ENCODE results near the gene ETFDH. TPM values are rescaled to one million over a fixed set of nuclear protein-coding genes. Genes with fewer than 3 reads are reported as not detected.

The ETFDH gene
- polyA plus RNA-seq, 1 donor from 2014 or later: 45.1 TPM

GRCh38 chr4:158669310-158669709 is 2.8 kb upstream of the ETFDH start:
- no peak overlapping the region for H3K4me2 ChIP-seq (ENCODE audit: low read length)
- no peaks in the 10 kb centered on the region for H3F3A ChIP-seq (ENCODE audit: insufficient read depth, low read length, poor library complexity, severe bottlenecking)
- peaks cover 43% of the 10 kb centered on the region for H3K79me2 ChIP-seq (replicated peaks; ENCODE audit: insufficient read depth, low read length)
- no peak overlapping the region for H3K27ac ChIP-seq (ENCODE audit: low read length)
- TF ChIP-seq EP300 (conservative IDR thresholded peaks at IDR 0.05; ENCODE audit: poor library complexity, severe bottlenecking): no peak
- no peak for TF ChIP-seq POLR2AphosphoS5 (IDR thresholded peaks at IDR 0.05)
- TF ChIP-seq SMC3 (conservative IDR thresholded peaks at IDR 0.05; ENCODE audit: poor library complexity): no peak
- TF ChIP-seq REST (IDR thresholded peaks at IDR 0.05; ENCODE audit: borderline replicate concordance): no peak
- H3K9ac ChIP-seq (ENCODE audit: low read length): no peak overlapping the region
- peak overlapping the region; percentile 20 for H3K4me3 ChIP-seq (ENCODE audit: low read length)
- no peaks in the 10 kb centered on the region for H3K36me3 ChIP-seq (ENCODE audit: insufficient read depth, low read length)
- H3K9me3 ChIP-seq (ENCODE audit: low read length): no peaks in the 10 kb centered on the region
- no peaks in the 10 kb centered on the region for H3K27me3 ChIP-seq (ENCODE audit: insufficient read depth, low read depth, low read length)
- no peaks in the 10 kb centered on the region for H4K20me1 ChIP-seq (ENCODE audit: insufficient read depth)
- no peaks in the 10 kb centered on the region for H3K9me2 ChIP-seq (ENCODE audit: insufficient read depth, low read length)
- H2AFZ ChIP-seq (ENCODE audit: low read depth, low read length): no peak overlapping the region

- H3F3A ChIP-seq (ENCODE audit: insufficient read depth, low read length, poor library complexity, severe bottlenecking): no peaks in the 10 kb centered on the region
- H3K36me3 ChIP-seq (ENCODE audit: insufficient read depth, low read length): no peaks in the 10 kb centered on the region
- peak; percentile 21 for TF ChIP-seq REST (IDR thresholded peaks at IDR 0.05; ENCODE audit: borderline replicate concordance)
- no peak for TF ChIP-seq CTCF (IDR thresholded peaks at IDR 0.05; ENCODE audit: poor library complexity, severe bottlenecking)
- H3K9ac ChIP-seq (ENCODE audit: low read length): peak overlapping the region; percentile 80
- no peaks in the 10 kb centered on the region for H3K9me2 ChIP-seq (ENCODE audit: insufficient read depth, low read length)
- peak overlapping the region; percentile 85 for H3K4me3 ChIP-seq (ENCODE audit: low read length)
- no peaks in the 10 kb centered on the region for H4K20me1 ChIP-seq (ENCODE audit: insufficient read depth)
- H3K79me2 ChIP-seq (replicated peaks; ENCODE audit: insufficient read depth, low read length): peaks cover 43% of the 10 kb centered on the region
- H3K27ac ChIP-seq (ENCODE audit: low read length): peak overlapping the region; percentile 81
- H3K9me3 ChIP-seq (ENCODE audit: low read length): no peaks in the 10 kb centered on the region
- peak overlapping the region; percentile 81 for H2AFZ ChIP-seq (ENCODE audit: low read depth, low read length)
- peak overlapping the region; percentile 74 for H3K4me2 ChIP-seq (ENCODE audit: low read length)
- no peaks in the 10 kb centered on the region for H3K27me3 ChIP-seq (ENCODE audit: insufficient read depth, low read depth, low read length)
Measured at GRCh38 chr4:158670975-158671664, 976 bp upstream of the ETFDH start.

All from neural cell (in vitro differentiated cells).